Immature natural killer cell (primary cell): Measurements from ENCODE around the gene RPUSD2. TPM values are rescaled to one million over a fixed set of nuclear protein-coding genes. Genes with fewer than 3 reads are reported as not detected.

Source experiments
- DNase-seq, 3 donors: peaks; one replicate each; pipeline ENCODE4 v3.0.0; 2022; ENCODE audit warnings: mixed read lengths in 1 of 3
- H3K27ac Mint-ChIP-seq, 6 donors: one replicate each; pipeline ENCODE4 v1.8.0; 2020; ENCODE audit warnings: mixed read lengths in 6 of 6, mild to moderate bottlenecking in 5 of 6, inconsistent platforms in 4 of 6, moderate library complexity in 3 of 6
- H3K27me3 Mint-ChIP-seq, 3 donors: one replicate each; pipeline ENCODE4 v1.8.0; 2020 to 2021; ENCODE audit warnings: low read depth in 3 of 3, mild to moderate bottlenecking in 3 of 3, mixed read lengths in 3 of 3, moderate library complexity in 3 of 3, inconsistent platforms in 1 of 3
- H3K36me3 Mint-ChIP-seq, 3 donors: one replicate each; pipeline ENCODE4 v1.8.0; 2020; ENCODE audit warnings: mixed read lengths in 3 of 3, inconsistent platforms in 2 of 3, mild to moderate bottlenecking in 2 of 3
- H3K4me1 Mint-ChIP-seq, 2 donors: one replicate each; pipeline ENCODE4 v1.8.0; 2020; ENCODE audit warnings: inconsistent platforms in 2 of 2, mild to moderate bottlenecking in 2 of 2, mixed read lengths in 2 of 2, moderate library complexity in 1 of 2
- H3K4me3 Mint-ChIP-seq, 5 donors: one replicate each; pipeline ENCODE4 v1.8.0; 2020; ENCODE audit warnings: mild to moderate bottlenecking in 5 of 5, mixed read lengths in 5 of 5, inconsistent platforms in 3 of 5, moderate library complexity in 3 of 5
- H3K9me3 Mint-ChIP-seq, 6 donors: one replicate each; pipeline ENCODE4 v1.8.0; 2020; ENCODE audit warnings: mild to moderate bottlenecking in 6 of 6, mixed read lengths in 6 of 6, inconsistent platforms in 4 of 6, moderate library complexity in 3 of 6
- polyA plus RNA-seq, 3 donors: library from polyadenylated mRNA; unstranded; fragments of 300-500 nt; fragmentation: Illumina TruSeq; gene quantifications; one replicate each; pipeline ENCODE4 v1.2.3, GENCODE V29; 2021

The RPUSD2 gene
- polyA plus RNA-seq, 3 donors from 2014 or later, result 18.9 to 21.2 (median 19.1) TPM

DNA sequence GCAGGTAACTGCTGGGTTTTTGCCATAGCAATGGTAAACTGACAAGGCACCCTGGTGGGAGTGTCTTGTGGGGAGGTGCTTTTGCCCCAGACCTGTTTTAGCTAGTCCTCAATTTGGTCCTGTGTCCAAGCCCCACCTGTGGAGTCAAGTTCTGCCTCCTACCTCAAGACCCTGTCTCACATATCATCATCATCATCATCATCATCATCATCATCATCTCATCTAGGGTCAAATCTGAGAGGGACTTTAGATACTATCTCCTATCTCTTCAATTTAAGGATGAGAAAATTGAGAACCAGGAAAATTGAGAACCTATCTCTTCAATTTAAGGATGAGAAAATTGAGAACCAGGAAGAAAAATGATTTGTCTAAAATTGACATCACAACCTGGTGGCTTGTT is 34.8 kb downstream of the RPUSD2 start:
- no peak overlapping the region for H3K4me3 Mint-ChIP-seq
- DNase-seq, result no peak
- H3K4me1 Mint-ChIP-seq, result no peaks in the 10 kb centered on the region
- H3K9me3 Mint-ChIP-seq, result no peaks in the 10 kb centered on the region
- H3K27me3 Mint-ChIP-seq, result peaks cover 0 to 1% (median 0%) of the 10 kb centered on the region in 3 donors
- no peaks in the 10 kb centered on the region for H3K36me3 Mint-ChIP-seq
- H3K27ac Mint-ChIP-seq, result no peak overlapping the region

DNA sequence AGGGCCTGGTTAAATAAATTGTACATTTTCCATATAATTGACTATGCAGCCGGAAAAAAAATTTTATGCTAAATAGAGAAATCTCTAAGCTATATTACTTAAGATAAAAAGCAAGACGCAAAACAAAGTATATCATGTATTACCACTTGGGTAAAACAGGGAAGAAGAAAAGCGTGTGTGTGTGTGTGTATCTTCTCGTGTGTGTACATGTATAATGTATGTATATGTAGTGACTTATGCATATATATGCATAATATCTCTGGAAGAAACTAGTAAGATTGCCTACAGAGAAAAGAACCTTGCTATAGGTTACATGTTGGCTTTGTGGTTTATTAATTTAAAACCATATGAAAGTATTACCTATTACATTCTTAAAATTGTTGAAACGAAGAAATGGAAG is 44.0 kb downstream of the RPUSD2 start:
- no peak for DNase-seq
- H3K36me3 Mint-ChIP-seq, result peaks cover 0 to 3% (median 0%) of the 10 kb centered on the region in 3 donors
- no peaks in the 10 kb centered on the region for H3K9me3 Mint-ChIP-seq
- no peak overlapping the region for H3K27ac Mint-ChIP-seq
- no peak overlapping the region for H3K4me3 Mint-ChIP-seq
- H3K27me3 Mint-ChIP-seq, result peaks cover 0 to 2% (median 1%) of the 10 kb centered on the region in 3 donors
- H3K4me1 Mint-ChIP-seq, result no peaks in the 10 kb centered on the region

DNA sequence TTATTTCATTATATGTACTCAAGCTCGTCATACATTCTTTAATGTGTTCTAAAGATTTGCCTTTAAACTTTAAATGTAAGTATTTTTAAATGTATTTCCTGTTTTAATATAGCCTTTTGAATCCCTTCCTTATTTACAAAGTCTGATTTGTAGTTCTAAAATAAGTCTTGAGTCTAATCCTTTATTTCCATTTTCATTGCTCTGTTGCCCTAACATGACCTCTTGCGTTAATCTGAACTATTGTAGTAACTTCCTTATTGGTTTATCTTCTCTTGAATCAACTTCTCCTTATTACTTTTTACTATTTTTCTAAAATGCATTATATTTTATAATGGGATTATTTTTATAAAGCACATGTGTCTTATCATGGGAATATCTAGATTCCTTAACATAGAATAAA is 48.9 kb downstream of the RPUSD2 start:
- no peak for DNase-seq
- Mint-ChIP-seq H3K27ac (peak overlapping the region in 1 of 6 donors; percentile 61), H3K36me3 (peaks cover 0 to 3% (median 0%) of the 10 kb centered on the region in 3 donors), H3K4me1 (no peaks in the 10 kb centered on the region), H3K4me3 (no peak overlapping the region), H3K27me3 (peaks cover 0 to 2% (median 1%) of the 10 kb centered on the region in 3 donors), H3K9me3 (no peaks in the 10 kb centered on the region)

GRCh38 chr15:40618906-40619305 is 49.8 kb downstream of the RPUSD2 start:
- no peak overlapping the region for H3K4me3 Mint-ChIP-seq
- peaks cover 0 to 2% (median 1%) of the 10 kb centered on the region in 3 donors for H3K27me3 Mint-ChIP-seq
- H3K36me3 Mint-ChIP-seq, result peaks cover 0 to 3% (median 0%) of the 10 kb centered on the region in 3 donors
- DNase-seq, result no peak
- no peaks in the 10 kb centered on the region for H3K9me3 Mint-ChIP-seq
- H3K27ac Mint-ChIP-seq, result no peak overlapping the region
- H3K4me1 Mint-ChIP-seq, result no peaks in the 10 kb centered on the region

- no peaks in the 10 kb centered on the region for H3K27me3 Mint-ChIP-seq
- no peaks in the 10 kb centered on the region for H3K9me3 Mint-ChIP-seq
- no peak overlapping the region for H3K27ac Mint-ChIP-seq
Observed at GRCh38 chr15:40623361-40623760, 54.3 kb downstream of the RPUSD2 start.

More at GRCh38 chr15:40623361-40623760, 54.3 kb downstream of the RPUSD2 start:
- H3K4me1 Mint-ChIP-seq, result no peaks in the 10 kb centered on the region
- H3K4me3 Mint-ChIP-seq, result no peak overlapping the region
- no peak for DNase-seq
- H3K36me3 Mint-ChIP-seq, result peaks cover 0 to 3% (median 0%) of the 10 kb centered on the region in 3 donors

Other genes with a start within 250 kb of the RPUSD2 start
- gene INAFM2, start 245.6 kb upstream of the RPUSD2 start, polyA plus RNA-seq, result 1 to 10 TPM; 3.2 to 3.5 (median 3.2) TPM
- under 1 TPM in 2 of 3 donors, not detected in 1; 0.09 to 0.46 TPM for gene CCDC9B, start 228.4 kb upstream of the RPUSD2 start, polyA plus RNA-seq
- gene PHGR1, start 218.3 kb upstream of the RPUSD2 start, polyA plus RNA-seq, result not detected
- gene DISP2, start 211.1 kb upstream of the RPUSD2 start, polyA plus RNA-seq, result 1 to 10 TPM in 1 of 3 donors, under 1 TPM in 2; 0.03 to 1.1 (median 0.38) TPM
- gene KNSTRN, start 186.6 kb upstream of the RPUSD2 start, polyA plus RNA-seq, result 1 to 10 TPM; 2.7 to 5.6 (median 2.8) TPM
- gene IVD, start 163.5 kb upstream of the RPUSD2 start, polyA plus RNA-seq, result 10 to 100 TPM; 41.8 to 63.0 (median 60.6) TPM
- 1 to 10 TPM; 2.1 to 6.1 (median 3.4) TPM for gene BAHD1, start 128.3 kb upstream of the RPUSD2 start, polyA plus RNA-seq
- gene CHST14, start 98.3 kb upstream of the RPUSD2 start, polyA plus RNA-seq, result 1 to 10 TPM; 1.9 to 3.6 (median 3.3) TPM
- gene CCDC32, start 4.3 kb upstream of the RPUSD2 start, polyA plus RNA-seq, result 10 to 100 TPM; 31.3 to 65.7 (median 45.7) TPM
- gene KNL1, start 24.9 kb downstream of the RPUSD2 start, polyA plus RNA-seq, result under 1 TPM in 2 of 3 donors, not detected in 1; 0.20 to 0.38 TPM
- gene RAD51, start 125.9 kb downstream of the RPUSD2 start, polyA plus RNA-seq, result 1 to 10 TPM; 2.6 to 7.5 (median 4.7) TPM
- 100 to 1,000 TPM in 2 of 3 donors, 10 to 100 TPM in 1; 44.6 to 118 (median 110) TPM for gene RMDN3, start 186.0 kb downstream of the RPUSD2 start, polyA plus RNA-seq
- gene GCHFR, start 194.8 kb downstream of the RPUSD2 start, polyA plus RNA-seq, result 100 to 1,000 TPM; 183 to 303 (median 230) TPM
- under 1 TPM in 2 of 3 donors, not detected in 1; 0.08 to 0.12 TPM for gene C15orf62, start 200.7 kb downstream of the RPUSD2 start, polyA plus RNA-seq
- 10 to 100 TPM; 12.8 to 22.0 (median 20.9) TPM for gene ZFYVE19, start 237.8 kb downstream of the RPUSD2 start, polyA plus RNA-seq
- gene DNAJC17, start 238.2 kb downstream of the RPUSD2 start, polyA plus RNA-seq, result 10 to 100 TPM; 25.6 to 62.8 (median 34.7) TPM